Spleen (tissue), 11 donors: ENCODE data around the gene FARP1. TPM values are rescaled to one million over a fixed set of nuclear protein-coding genes. Genes with fewer than 3 reads are reported as not detected.
"Not testable (repeated sequence)": the region's sequence is repeated elsewhere in the genome, so short reads cannot be mapped to it uniquely, and the experiment has no call there.

Experiments used
- DNase-seq: peaks from one replicate; pipeline ENCODE4 v3.0.0-alpha.2; 2020
- H3K27ac ChIP-seq, 8 donors: fragments of 200-600 bp; sonication (generic) in 7 of 8; 1 replicate in 4 of 8; 2 replicates in 4 of 8; pipeline versions ENCODE4 v1.5.0 to v1.8.0; 2016 to 2021; ENCODE audit warnings: inconsistent platforms in 4 of 8, mild to moderate bottlenecking in 4 of 8, moderate library complexity in 1 of 8
- H3K27me3 ChIP-seq, 7 donors: fragments of 200-600 bp; sonication (generic) in 6 of 7; replicated peaks in 1 of 7; 1 replicate in 4 of 7; 2 replicates in 3 of 7; pipeline versions ENCODE4 v1.5.0 to v1.8.0; 2016 to 2021; ENCODE audit warnings: inconsistent platforms in 3 of 7, mild to moderate bottlenecking in 1 of 7
- H3K36me3 ChIP-seq, 6 donors: fragments of 200-600 bp; sonication (generic) in 5 of 6; 1 replicate in 4 of 6; 2 replicates in 2 of 6; pipeline versions ENCODE4 v1.5.0 to v1.8.0; 2016 to 2021; ENCODE audit warnings: inconsistent platforms in 2 of 6
- H3K4me1 ChIP-seq, 6 donors: fragments of 200-600 bp; sonication (generic) in 5 of 6; 1 replicate in 3 of 6; 2 replicates in 3 of 6; pipeline versions ENCODE4 v1.5.0 to v1.8.0; 2016 to 2021; ENCODE audit warnings: inconsistent platforms in 3 of 6
- H3K4me3 ChIP-seq, 8 donors: fragments of 200-600 bp; sonication (generic) in 7 of 8; 1 replicate in 4 of 8; 2 replicates in 4 of 8; pipeline versions ENCODE4 v1.5.0 to v1.8.0; 2016 to 2021; ENCODE audit warnings: inconsistent platforms in 4 of 8, mild to moderate bottlenecking in 4 of 8, moderate library complexity in 2 of 8
- H3K9me3 ChIP-seq, 8 donors: fragments of 200-600 bp; sonication (generic) in 7 of 8; 1 replicate in 4 of 8; 2 replicates in 4 of 8; pipeline versions ENCODE4 v1.5.0 to v1.8.0; 2016 to 2021; ENCODE audit warnings: inconsistent platforms in 4 of 8
- POLR2A ChIP-seq, 3 donors: fragments of 450-650 bp; IDR thresholded peaks; one replicate each; pipeline ENCODE4 v1.5.1; 2017; ENCODE audit warnings: antibody characterized with exemption in 3 of 3, mild to moderate bottlenecking in 1 of 3
- POLR2AphosphoS5 ChIP-seq, 3 donors: sonication (generic); formaldehyde crosslinking; IDR thresholded peaks; one replicate each; pipeline ENCODE4 v1.5.1; 2017; ENCODE audit warnings: antibody characterized with exemption in 3 of 3
- WGBS, 5 donors: extraction: QIAGEN DNeasy Blood & Tissue Kit in 3 of 5; methylation state at CpG; one replicate each; pipeline versions ENCODE4 v1.1.5 to v1.1.7; 2013 to 2018; 5-methylcytosine and 5-hydroxymethylcytosine counted together
- intact Hi-C: fragments of 100-400 bp; cut with DNase I; formaldehyde crosslinking; loops from one replicate; pipeline ENCODE4 v1.15.0; 2023; ENCODE audit warnings: low total_unique reads
- polyA plus RNA-seq, 3 donors: library from polyadenylated mRNA; stranded (reverse); fragments of 200-250 nt; gene quantifications; one replicate each; pipeline ENCODE4 v1.2.1, GENCODE V29; 2013
- total RNA-seq, 7 donors: library from RNA; depleted of rRNA in 3 of 7; stranded (reverse); fragments of >200 nt in 3 of 7; fragmentation: NEBNext Ultra II Directional in 4 of 7; extraction: Animal tissue kit (Norgen Biotek cat#: 25700) in 4 of 7; gene quantifications; one replicate each; pipeline versions ENCODE4 v1.1.0 to v1.2.1, GENCODE V29; 2016 to 2021
- TF ChIP-seq, protein P1 (sequence below), 11 experiments: fragments of 200-600 bp in 7 of 11; fragments of 450-650 bp in 4 of 11; sonication (generic) in 4 of 11; IDR thresholded peaks in 8 of 11; conservative IDR thresholded peaks in 3 of 11; 1 replicate in 7 of 11; 2 replicates in 4 of 11; pipeline versions ENCODE4 v1.4.0 to v1.8.0; 2016 to 2021; ENCODE audit warnings: antibody characterized with exemption in 11 of 11, inconsistent platforms in 4 of 11, mild to moderate bottlenecking in 1 of 11
- donor health status: healthy with polysubstance abuse.
- donor health status: DM: no; HTN: no; CAD: no; lungs with moderate emphysema.
- donor health status: DM: no; HTN: no; CAD: no.
- donor health status: Bipolar disorder and iron deficiency.
- donor health status: healthy.
- donor health status: DM: no; HTN: no; CAD: no.
- donor health status: DM: yes; HTN: yes; CAD: no.

FARP1 gene
- total and polyA plus RNA-seq, 10 donors: 3.7 to 60.9 (median 33.0) TPM

DNA sequence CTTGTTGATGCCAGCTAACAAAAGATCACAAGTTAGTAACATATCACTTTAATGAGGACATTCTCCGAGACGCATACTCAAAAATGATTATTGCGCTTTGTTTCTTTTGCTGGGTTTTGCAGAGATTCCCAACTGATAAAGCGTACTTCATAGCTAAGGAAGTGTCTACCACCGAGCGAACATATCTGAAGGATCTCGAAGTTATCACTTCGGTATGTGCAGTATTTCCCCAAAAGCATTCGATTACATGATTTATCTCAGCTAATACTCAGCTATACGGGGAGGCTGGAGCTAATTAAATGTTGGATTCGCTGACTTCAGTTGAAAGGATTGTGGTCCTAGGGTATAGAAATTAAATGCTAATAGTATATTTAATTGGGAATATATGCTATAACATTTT is 267.7 kb downstream of the FARP1 start:
- WGBS, 5 donors: 89 to 97% (median 93%) methylated on average over 11 of the region's 11 CpGs

DNA sequence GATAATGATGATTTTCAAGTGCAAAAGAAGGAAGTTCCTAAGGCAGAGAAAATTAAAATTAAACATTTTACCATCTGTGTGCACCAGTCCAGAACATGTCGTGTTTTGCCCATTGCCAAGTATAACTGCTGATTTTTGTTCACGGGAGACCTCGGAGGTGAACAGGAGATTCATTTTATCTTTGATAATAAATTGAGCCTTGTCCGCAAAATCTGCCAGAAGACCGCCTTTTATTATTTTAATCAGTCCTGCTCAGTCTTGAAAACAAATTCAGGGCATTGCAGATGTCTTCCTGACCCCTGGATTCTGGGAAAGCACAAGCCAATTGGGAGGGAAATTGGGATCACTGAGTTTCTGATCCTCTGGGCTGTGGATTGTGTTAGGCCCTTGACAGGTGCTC is 268.1 kb downstream of the FARP1 start:
- peak overlapping the region in 1 of 8 donors; percentile 47 for H3K27ac ChIP-seq
- WGBS, 5 donors: 65 to 86% (median 83%) methylated on average over 5 of the region's 5 CpGs
- H3K4me3 ChIP-seq: no peak overlapping the region
- H3K36me3 ChIP-seq: peaks cover 0 to 5% (median 0%) of the 10 kb centered on the region in 6 donors
- H3K27me3 ChIP-seq: peaks cover 0 to 13% (median 0%) of the 10 kb centered on the region in 7 donors
- peaks cover 0 to 18% (median 7%) of the 10 kb centered on the region in 6 donors for H3K4me1 ChIP-seq
- intact Hi-C loops: no loop called here
- TF ChIP-seq POLR2A (IDR thresholded peaks at IDR 0.05) (no peak), POLR2AphosphoS5 (IDR thresholded peaks at IDR 0.05) (no peak)
- TF ChIP-seq, protein P1, sequence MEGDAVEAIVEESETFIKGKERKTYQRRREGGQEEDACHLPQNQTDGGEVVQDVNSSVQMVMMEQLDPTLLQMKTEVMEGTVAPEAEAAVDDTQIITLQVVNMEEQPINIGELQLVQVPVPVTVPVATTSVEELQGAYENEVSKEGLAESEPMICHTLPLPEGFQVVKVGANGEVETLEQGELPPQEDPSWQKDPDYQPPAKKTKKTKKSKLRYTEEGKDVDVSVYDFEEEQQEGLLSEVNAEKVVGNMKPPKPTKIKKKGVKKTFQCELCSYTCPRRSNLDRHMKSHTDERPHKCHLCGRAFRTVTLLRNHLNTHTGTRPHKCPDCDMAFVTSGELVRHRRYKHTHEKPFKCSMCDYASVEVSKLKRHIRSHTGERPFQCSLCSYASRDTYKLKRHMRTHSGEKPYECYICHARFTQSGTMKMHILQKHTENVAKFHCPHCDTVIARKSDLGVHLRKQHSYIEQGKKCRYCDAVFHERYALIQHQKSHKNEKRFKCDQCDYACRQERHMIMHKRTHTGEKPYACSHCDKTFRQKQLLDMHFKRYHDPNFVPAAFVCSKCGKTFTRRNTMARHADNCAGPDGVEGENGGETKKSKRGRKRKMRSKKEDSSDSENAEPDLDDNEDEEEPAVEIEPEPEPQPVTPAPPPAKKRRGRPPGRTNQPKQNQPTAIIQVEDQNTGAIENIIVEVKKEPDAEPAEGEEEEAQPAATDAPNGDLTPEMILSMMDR (IDR thresholded peaks at IDR 0.05 in 8 of 11, conservative IDR thresholded peaks at IDR 0.05 in 3 of 11): no peak
- H3K9me3 ChIP-seq: no peaks in the 10 kb centered on the region
- DNase-seq: no peak

More for the DNA sequence above, 267.7 kb downstream of the FARP1 start:
- TF ChIP-seq POLR2A (IDR thresholded peaks at IDR 0.05) (no peak), POLR2AphosphoS5 (IDR thresholded peaks at IDR 0.05) (no peak)
- TF ChIP-seq, protein P1 (IDR thresholded peaks at IDR 0.05 in 8 of 11, conservative IDR thresholded peaks at IDR 0.05 in 3 of 11): no peak
- peaks cover 0 to 13% (median 0%) of the 10 kb centered on the region in 7 donors for H3K27me3 ChIP-seq
- no peak overlapping the region for H3K27ac ChIP-seq
- no peak for DNase-seq
- intact Hi-C loops: no loop called here
- peaks cover 0 to 5% (median 0%) of the 10 kb centered on the region in 6 donors for H3K36me3 ChIP-seq
- peaks cover 0 to 18% (median 7%) of the 10 kb centered on the region in 6 donors for H3K4me1 ChIP-seq
- H3K4me3 ChIP-seq: no peak overlapping the region
- H3K9me3 ChIP-seq: no peaks in the 10 kb centered on the region

DNA sequence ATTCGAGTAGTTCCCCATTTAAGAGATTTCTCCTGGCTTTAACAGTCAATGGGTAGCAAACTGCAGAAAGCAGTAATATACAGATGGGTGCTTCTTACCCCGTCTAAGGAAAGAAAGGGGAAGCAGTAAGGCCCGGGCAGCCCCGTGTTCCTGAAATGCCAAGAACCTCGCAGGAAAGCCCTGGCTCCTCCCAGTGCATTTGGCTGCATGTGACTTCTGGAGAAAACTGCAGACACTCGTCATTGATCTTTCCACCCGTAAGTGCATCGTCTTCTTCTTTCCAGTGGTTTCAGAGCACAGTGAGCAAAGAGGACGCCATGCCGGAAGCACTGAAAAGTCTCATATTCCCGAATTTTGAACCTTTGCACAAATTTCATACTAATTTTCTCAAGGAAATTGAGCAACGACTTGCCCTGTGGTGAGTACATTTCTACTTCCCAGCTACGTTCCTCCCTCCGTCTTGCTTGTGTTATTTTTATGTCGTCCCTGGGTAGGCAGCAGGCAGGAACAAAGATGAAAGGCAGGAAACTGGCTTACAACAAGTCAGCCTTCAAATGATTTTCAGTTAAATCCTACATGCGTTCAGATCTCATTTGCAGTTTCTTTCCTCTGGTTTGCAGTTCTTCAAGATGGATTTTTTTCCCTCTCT is 268.8 kb downstream of the FARP1 start:
- H3K27ac ChIP-seq: peak overlapping the region in 4 of 8 donors; percentile 2 to 47 (median 32)
- H3K36me3 ChIP-seq: peaks cover 0 to 5% (median 0%) of the 10 kb centered on the region in 6 donors
- peak overlapping the region in 5 of 8 donors; percentile 7 to 52 (median 19) for H3K4me3 ChIP-seq
- WGBS, 5 donors: 11 to 19% (median 16%) methylated on average over 16 of the region's 16 CpGs
- TF ChIP-seq, protein P1 (IDR thresholded peaks at IDR 0.05 in 8 of 11, conservative IDR thresholded peaks at IDR 0.05 in 3 of 11): no peak
- peak in 1 of 3 donors; percentile 6 for TF ChIP-seq POLR2AphosphoS5 (IDR thresholded peaks at IDR 0.05)
- H3K9me3 ChIP-seq: no peaks in the 10 kb centered on the region
- intact Hi-C loops: no loop called here
- peaks cover 0 to 13% (median 0%) of the 10 kb centered on the region in 7 donors for H3K27me3 ChIP-seq
- no peak for DNase-seq
- H3K4me1 ChIP-seq: peaks cover 0 to 18% (median 7%) of the 10 kb centered on the region in 6 donors

DNA sequence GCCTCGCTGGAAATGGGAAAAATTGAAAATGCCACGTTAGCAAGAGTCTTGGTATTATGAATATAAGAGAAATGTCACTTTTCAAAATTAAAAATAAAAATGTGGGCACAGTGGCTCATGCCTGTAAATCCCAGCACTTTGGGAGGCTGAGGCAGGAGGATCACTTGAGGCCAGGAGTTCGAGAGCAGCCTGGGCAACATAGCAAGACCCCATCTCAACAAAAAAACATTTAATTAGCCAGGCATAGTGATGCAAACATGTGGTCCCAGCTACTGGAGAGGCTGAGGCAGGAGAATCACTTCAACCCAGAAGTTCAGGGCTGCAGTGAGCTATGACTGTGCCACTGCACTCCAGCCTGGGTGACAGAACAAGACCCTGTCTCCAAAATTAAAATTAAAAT is 270.4 kb downstream of the FARP1 start:
- intact Hi-C loops, H3K36me3 ChIP-seq: not testable (repeated sequence)
- 89 to 96% (median 91%) methylated on average over 3 of the region's 3 CpGs for WGBS, 5 donors

More for the DNA sequence above, 270.4 kb downstream of the FARP1 start:
- H3K9me3 ChIP-seq, DNase-seq, H3K27ac ChIP-seq, H3K4me3 ChIP-seq: not testable (repeated sequence)
- H3K4me1 ChIP-seq: peaks cover 0 to 18% (median 7%) of the 10 kb centered on the region in 6 donors
- H3K27me3 ChIP-seq: peaks cover 0 to 13% (median 0%) of the 10 kb centered on the region in 7 donors
